A549 (cell line): ENCODE measurements around the gene KDM4B. TPM values are rescaled to one million over a fixed set of nuclear protein-coding genes. Genes with fewer than 3 reads are reported as not detected.

Experiments used
- ATAC-seq, 2 experiments: fragments of 200-7000 bp in 1 of 2; fragments of >200 bp in 1 of 2; cut with Nextera tagmentation in 1 of 2; cut with Tn5 transposase in 1 of 2; 3 replicates each; pipeline versions ENCODE4 v1.8.0 to v1.9.1; 2018 to 2020; ENCODE audit warnings: mild to moderate bottlenecking in 1 of 2, moderate library complexity in 1 of 2
- CTCF ChIA-PET: fragments of 300-600 bp; sonication (Branson Sonifier 250); formaldehyde crosslinking; extraction: SDS; loops from one replicate; lab custom pipeline; 2021; ENCODE audit warnings: antibody characterized with exemption, inconsistent platforms; lab: Yijun Ruan, JAX
- POLR2A ChIA-PET: fragments of 350-600 bp; formaldehyde crosslinking; extraction: SDS; loops from one replicate; lab custom pipeline; 2021; ENCODE audit warnings: antibody characterized with exemption, inconsistent platforms; lab: Yijun Ruan, JAX
- DNase-seq, 2 experiments: peaks; one replicate each; pipeline versions ENCODE4 v3.0.0 to v3.0.0-alpha.2; 2011 to 2016; ENCODE audit warnings: low read depth in 1 of 2, low spot score in 1 of 2
- FAIRE-seq: peaks from 2 replicates; lab custom pipeline; 2011; peaks lifted over from hg19 to GRCh38; lab: Jason Lieb, UNC
- H3K27ac ChIP-seq, 2 experiments: fragments of >200 bp; sonication (Bioruptor Twin); formaldehyde crosslinking; 3 replicates each; pipeline ENCODE4 v1.5.1; 2016 to 2017
- H3K4me1 ChIP-seq: fragments of >200 bp; sonication (Bioruptor Twin); formaldehyde crosslinking; 3 replicates; pipeline ENCODE4 v1.6.1; 2016
- H3K4me2 ChIP-seq: fragments of >200 bp; sonication (Bioruptor Twin); formaldehyde crosslinking; 3 replicates; pipeline ENCODE4 v1.6.1; 2016
- H3K4me3 ChIP-seq: fragments of >200 bp; sonication (Bioruptor Twin); formaldehyde crosslinking; 3 replicates; pipeline ENCODE4 v1.5.1; 2016
- H3K9me3 ChIP-seq: fragments of >200 bp; sonication (Bioruptor Twin); formaldehyde crosslinking; 3 replicates; pipeline ENCODE4 v1.6.1; 2016
- CHD4 ChIP-seq: fragments of 200-600 bp; sonication (generic); IDR thresholded peaks from 2 replicates; pipeline ENCODE4 v1.6.1; 2016; ENCODE audit warnings: antibody characterized with exemption, mild to moderate bottlenecking, borderline replicate concordance
- EHMT2 ChIP-seq: fragments of 200-600 bp; sonication (generic); IDR thresholded peaks from 2 replicates; pipeline ENCODE4 v1.6.1; 2016; ENCODE audit warnings: antibody characterized with exemption, low read depth, mild to moderate bottlenecking, moderate library complexity
- ELK1 ChIP-seq: fragments of 150-350 bp; IDR thresholded peaks from 2 replicates; pipeline ENCODE4 v1.6.1; 2014; ENCODE audit warnings: low read depth, mild to moderate bottlenecking, low read length
- EP300 ChIP-seq, 2 experiments: fragments of >200 bp; sonication (Bioruptor Twin); formaldehyde crosslinking; IDR thresholded peaks; 2 replicates in 1 of 2; 3 replicates in 1 of 2; pipeline ENCODE4 v1.6.1; 2016 to 2017
- FOSL2 ChIP-seq, 2 experiments: fragments of 450-650 bp in 1 of 2; fragments of >200 bp in 1 of 2; sonication (Bioruptor Twin) in 1 of 2; formaldehyde crosslinking; IDR thresholded peaks; 2 replicates each; pipeline versions ENCODE4 v1.5.0 to v1.6.1; 2016 to 2020; ENCODE audit warnings: mild to moderate bottlenecking in 1 of 2, moderate library complexity in 1 of 2
- HES2 ChIP-seq: fragments of >200 bp; sonication (Bioruptor Twin); formaldehyde crosslinking; IDR thresholded peaks from 2 replicates; pipeline ENCODE4 v1.6.1; 2016
- HEYL ChIP-seq: fragments of 250-450 bp; sonication (Bioruptor Pico); IDR thresholded peaks from 2 replicates; pipeline ENCODE4 v1.8.0; 2021; ENCODE audit warnings: mild to moderate bottlenecking, moderate library complexity
- HOXB5 ChIP-seq: fragments of 250-450 bp; sonication (Bioruptor Pico); IDR thresholded peaks from 2 replicates; pipeline ENCODE4 v1.5.0; 2020; ENCODE audit warnings: mild to moderate bottlenecking, moderate library complexity
- JUNB ChIP-seq: fragments of >200 bp; sonication (Bioruptor Twin); formaldehyde crosslinking; IDR thresholded peaks from 2 replicates; pipeline ENCODE4 v1.6.1; 2016
- KDM1A ChIP-seq: fragments of 200-600 bp; sonication (generic); IDR thresholded peaks from 2 replicates; pipeline ENCODE4 v1.6.1; 2016; ENCODE audit warnings: low read depth, mild to moderate bottlenecking
- NFE2L2 ChIP-seq: fragments of 150-350 bp; conservative IDR thresholded peaks from 2 replicates; pipeline ENCODE4 v1.6.1; 2014; ENCODE audit warnings: low read length
- POLR2AphosphoS2 ChIP-seq: conservative IDR thresholded peaks from 2 replicates; pipeline ENCODE4 v1.6.1; 2012; ENCODE audit warnings: low read length, improper control_type of control experiment, inconsistent platforms
- TP53 ChIP-seq: fragments of 250-450 bp; sonication (Bioruptor Pico); IDR thresholded peaks from 2 replicates; pipeline ENCODE4 v1.5.0; 2021; ENCODE audit warnings: mild to moderate bottlenecking, moderate library complexity
- USF2 ChIP-seq: fragments of 450-650 bp; IDR thresholded peaks from 2 replicates; pipeline ENCODE4 v1.6.1; 2014; ENCODE audit warnings: antibody characterized with exemption
- ZFP36 ChIP-seq: fragments of 450-650 bp; IDR thresholded peaks from 2 replicates; pipeline ENCODE4 v1.6.1; 2014; ENCODE audit warnings: borderline replicate concordance; ENCODE audit not compliant: partially characterized antibody
- ZSCAN20 ChIP-seq: fragments of 250-450 bp; sonication (Bioruptor Pico); IDR thresholded peaks from 2 replicates; pipeline ENCODE4 v1.8.0; 2022; ENCODE audit warnings: mild to moderate bottlenecking, moderate library complexity
- WGBS: methylation state at CpG from one replicate; pipeline ENCODE4 v1.1.6; 2017; ENCODE audit errors: missing lambda C conversion rate; 5-methylcytosine and 5-hydroxymethylcytosine counted together
- polyA plus RNA-seq, 4 experiments: library from polyadenylated mRNA; depleted of rRNA in 3 of 4; stranded (reverse); fragments of >200 nt; fragmentation: RNase III in 1 of 4; extraction: RNeasy Plus Mini Kit Qiagen cat#74134 plus additional on column Dnase treatment in 1 of 4; gene quantifications; 2 replicates in 3 of 4; 3 replicates in 1 of 4; pipeline ENCODE4 v1.2.3, GENCODE V29; 2011 to 2017
- TF ChIP-seq, protein P1 (sequence below): fragments of >200 bp; sonication (Bioruptor Twin); formaldehyde crosslinking; IDR thresholded peaks from 3 replicates; pipeline ENCODE4 v1.5.1; 2016
- TF ChIP-seq, protein P2 (sequence below): IDR thresholded peaks from 2 replicates; pipeline ENCODE4 v1.6.1; 2012

The KDM4B gene
- polyA plus RNA-seq, 2 of the 4 experiments (the other 2 are of a cell fraction) = 3.0 to 4.6 TPM

GRCh38 chr19:5115351-5115750 is 146.4 kb downstream of the KDM4B start:
- H3K4me1 ChIP-seq = no peaks in the 10 kb centered on the region
- H3K27ac ChIP-seq = no peak overlapping the region
- H3K4me2 ChIP-seq = no peak overlapping the region
- H3K4me3 ChIP-seq = no peak overlapping the region
- POLR2A ChIA-PET = no interaction called here
- no peak for TF ChIP-seq EP300 (IDR thresholded peaks at IDR 0.05)
- TF ChIP-seq ELK1 = no peak
- TF ChIP-seq, all 56 proteins: peak for 0
- no peak for ATAC-seq
- no peak for FAIRE-seq
- H3K9me3 ChIP-seq = no peaks in the 10 kb centered on the region; the same call in 2 of the 3 replicates
- no peak for DNase-seq
- CTCF ChIA-PET = interaction anchor here (0.5 to 1.2 kb wide), 3 partner anchors 55 to 407 kb away, joined by 3 to 4 read pairs (median 3); no protein-coding TSS in a partner anchor
- 100% methylated on average over 2 of the region's 7 CpGs for WGBS

GRCh38 chr19:5115771-5116202 is 146.9 kb downstream of the KDM4B start:
- CTCF ChIA-PET = interaction anchor here (0.5 to 1.2 kb wide), 3 partner anchors 12 to 407 kb away, joined by 3 read pairs; no protein-coding TSS in a partner anchor
- FAIRE-seq (no peak), ATAC-seq (no peak), DNase-seq (no peak)
- no peak overlapping the region for H3K4me3 ChIP-seq
- no peaks in the 10 kb centered on the region; the same call in 2 of the 3 replicates for H3K9me3 ChIP-seq
- no peak overlapping the region for H3K4me2 ChIP-seq
- no peak for TF ChIP-seq ZFP36
- TF ChIP-seq JUNB = no peak
- TF ChIP-seq TP53 = no peak
- no peak for TF ChIP-seq FOSL2 (IDR thresholded peaks at IDR 0.05)
- no peak for TF ChIP-seq FOSL2 (CRISPR knock-in tag; IDR thresholded peaks at IDR 0.05)
- TF ChIP-seq USF2 = no peak
- TF ChIP-seq NFE2L2 = no peak
- WGBS = 78% methylated on average over 6 of the region's 6 CpGs
- no peaks in the 10 kb centered on the region for H3K4me1 ChIP-seq
- no peak overlapping the region for H3K27ac ChIP-seq
- POLR2A ChIA-PET = no interaction called here

DNA sequence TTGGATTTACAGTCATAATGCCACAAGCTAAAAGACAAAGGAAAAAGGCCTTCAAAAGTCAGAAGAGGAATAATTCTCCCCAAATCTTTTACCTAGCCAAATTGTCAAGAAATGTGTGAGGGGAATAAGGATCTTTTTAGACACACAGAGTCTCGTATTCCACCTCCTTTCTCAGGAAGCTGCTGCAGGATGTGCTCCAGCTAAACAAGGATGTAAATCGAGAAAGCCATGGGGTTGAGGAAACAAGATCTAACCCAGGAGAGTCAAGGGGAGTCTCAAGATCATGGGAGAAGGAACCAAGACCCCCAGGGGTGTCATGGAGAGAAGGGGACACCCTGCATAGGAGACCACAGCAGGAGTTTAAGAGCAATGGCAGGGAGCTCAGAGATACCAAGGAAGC is 147.4 kb downstream of the KDM4B start:
- ChIA-PET CTCF (interaction anchor here (0.6 to 1.2 kb wide), 2 partner anchors 12 to 54 kb away, joined by 3 read pairs; no protein-coding TSS in a partner anchor), POLR2A (no interaction called here)

More for the DNA sequence above, 147.4 kb downstream of the KDM4B start:
- DNase-seq (no peak), FAIRE-seq (no peak), ATAC-seq (no peak)
- Histone ChIP-seq H3K4me1 (no peaks in the 10 kb centered on the region), H3K9me3 (no peaks in the 10 kb centered on the region; the same call in 2 of the 3 replicates), H3K27ac (no peak overlapping the region), H3K4me3 (no peak overlapping the region), H3K4me2 (no peak overlapping the region)
- TF ChIP-seq NFE2L2 (no peak), HES2 (no peak), FOSL2 (IDR thresholded peaks at IDR 0.05) (no peak), FOSL2 (CRISPR knock-in tag; IDR thresholded peaks at IDR 0.05) (no peak), ZSCAN20 (CRISPR knock-in tag) (no peak), POLR2AphosphoS2 (no peak), HEYL (CRISPR knock-in tag) (no peak), HOXB5 (CRISPR knock-in tag) (no peak), EHMT2 (no peak), CHD4 (no peak), KDM1A (no peak; the same call in 1 of the 2 replicates)
- TF ChIP-seq, protein P1, sequence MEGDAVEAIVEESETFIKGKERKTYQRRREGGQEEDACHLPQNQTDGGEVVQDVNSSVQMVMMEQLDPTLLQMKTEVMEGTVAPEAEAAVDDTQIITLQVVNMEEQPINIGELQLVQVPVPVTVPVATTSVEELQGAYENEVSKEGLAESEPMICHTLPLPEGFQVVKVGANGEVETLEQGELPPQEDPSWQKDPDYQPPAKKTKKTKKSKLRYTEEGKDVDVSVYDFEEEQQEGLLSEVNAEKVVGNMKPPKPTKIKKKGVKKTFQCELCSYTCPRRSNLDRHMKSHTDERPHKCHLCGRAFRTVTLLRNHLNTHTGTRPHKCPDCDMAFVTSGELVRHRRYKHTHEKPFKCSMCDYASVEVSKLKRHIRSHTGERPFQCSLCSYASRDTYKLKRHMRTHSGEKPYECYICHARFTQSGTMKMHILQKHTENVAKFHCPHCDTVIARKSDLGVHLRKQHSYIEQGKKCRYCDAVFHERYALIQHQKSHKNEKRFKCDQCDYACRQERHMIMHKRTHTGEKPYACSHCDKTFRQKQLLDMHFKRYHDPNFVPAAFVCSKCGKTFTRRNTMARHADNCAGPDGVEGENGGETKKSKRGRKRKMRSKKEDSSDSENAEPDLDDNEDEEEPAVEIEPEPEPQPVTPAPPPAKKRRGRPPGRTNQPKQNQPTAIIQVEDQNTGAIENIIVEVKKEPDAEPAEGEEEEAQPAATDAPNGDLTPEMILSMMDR = no peak
- TF ChIP-seq, protein P2, sequence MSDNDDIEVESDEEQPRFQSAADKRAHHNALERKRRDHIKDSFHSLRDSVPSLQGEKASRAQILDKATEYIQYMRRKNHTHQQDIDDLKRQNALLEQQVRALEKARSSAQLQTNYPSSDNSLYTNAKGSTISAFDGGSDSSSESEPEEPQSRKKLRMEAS = no peak
- 91% methylated on average over 2 of the region's 2 CpGs for WGBS
